Chondrocyte (in vitro differentiated cells): ENCODE measurements around the gene CNTF. TPM values are rescaled to one million over a fixed set of nuclear protein-coding genes. Genes with fewer than 3 reads are reported as not detected.

Source experiments
- DNase-seq: peaks from one replicate; pipeline ENCODE4 v3.0.0; 2021; ENCODE audit warnings: mixed read lengths, low spot score
- H3K27ac Mint-ChIP-seq: one replicate; pipeline ENCODE4 v1.8.0; 2021; ENCODE audit warnings: mild to moderate bottlenecking, moderate library complexity, mixed read lengths; ENCODE audit not compliant: unreplicated experiment
- H3K27me3 Mint-ChIP-seq: 2 replicates; pipeline ENCODE4 v1.8.0; 2021; ENCODE audit warnings: low read depth, mixed read lengths
- H3K36me3 Mint-ChIP-seq: 2 replicates; pipeline ENCODE4 v1.8.0; 2021; ENCODE audit warnings: low read depth, mixed read lengths
- H3K4me1 Mint-ChIP-seq: 2 replicates; pipeline ENCODE4 v1.8.0; 2021; ENCODE audit warnings: low read depth, mild to moderate bottlenecking, mixed read lengths
- H3K4me3 Mint-ChIP-seq: one replicate; pipeline ENCODE4 v1.8.0; 2021; ENCODE audit warnings: mild to moderate bottlenecking, moderate library complexity, mixed read lengths; ENCODE audit not compliant: unreplicated experiment
- H3K9me3 Mint-ChIP-seq: 2 replicates; pipeline ENCODE4 v1.8.0; 2021; ENCODE audit warnings: low read depth, mixed read lengths
- CTCF ChIP-seq: fragments of 200-600 bp; sonication (generic); IDR thresholded peaks from 2 replicates; pipeline ENCODE4 v1.5.0; 2021; ENCODE audit warnings: antibody characterized with exemption, mild to moderate bottlenecking, moderate library complexity
- total RNA-seq: library from RNA; stranded (reverse); gene quantifications from 3 replicates; pipeline ENCODE4 v1.2.1, GENCODE V29; 2021

Gene CNTF
- total RNA-seq, 1 donor from 2014 or later, result 0.92 TPM

DNA sequence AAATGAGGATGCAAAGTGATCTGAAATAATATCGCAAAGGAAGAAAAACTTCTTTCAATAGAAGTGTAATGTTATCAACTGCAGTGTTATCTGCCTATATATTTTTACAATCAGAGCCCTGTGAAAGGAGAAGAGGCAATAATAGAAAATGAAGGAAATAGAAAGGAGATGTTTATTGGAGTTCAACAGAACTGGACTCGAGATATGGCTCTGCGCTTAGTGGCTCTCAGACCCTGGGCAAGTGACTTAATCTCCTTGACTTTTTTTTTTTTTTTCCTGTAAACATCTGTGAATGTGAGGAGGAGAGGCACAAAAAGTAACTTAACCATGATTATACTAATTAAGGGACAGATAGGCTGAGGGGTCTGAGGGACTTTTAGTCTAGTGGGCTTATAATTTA is 18.9 kb downstream of the CNTF start:
- H3K27ac Mint-ChIP-seq, result no peak overlapping the region

GRCh38 chr11:58641803-58642581 is 19.5 kb downstream of the CNTF start:
- Mint-ChIP-seq H3K36me3 (no peaks in the 10 kb centered on the region), H3K9me3 (no peaks in the 10 kb centered on the region), H3K27me3 (peaks cover 31% of the 10 kb centered on the region), H3K27ac (no peak overlapping the region), H3K4me1 (no peaks in the 10 kb centered on the region), H3K4me3 (no peak overlapping the region)
- TF ChIP-seq CTCF, result no peak
- no peak for DNase-seq

More for the DNA sequence above, 18.9 kb downstream of the CNTF start:
- Mint-ChIP-seq H3K9me3 (no peaks in the 10 kb centered on the region), H3K36me3 (no peaks in the 10 kb centered on the region), H3K4me3 (no peak overlapping the region), H3K27me3 (peaks cover 31% of the 10 kb centered on the region), H3K4me1 (no peaks in the 10 kb centered on the region)
- no peak for DNase-seq
- TF ChIP-seq CTCF, result no peak

- H3K9me3 Mint-ChIP-seq, result no peaks in the 10 kb centered on the region
Measured at GRCh38 chr11:58645854-58646253, 23.4 kb downstream of the CNTF start.

DNA sequence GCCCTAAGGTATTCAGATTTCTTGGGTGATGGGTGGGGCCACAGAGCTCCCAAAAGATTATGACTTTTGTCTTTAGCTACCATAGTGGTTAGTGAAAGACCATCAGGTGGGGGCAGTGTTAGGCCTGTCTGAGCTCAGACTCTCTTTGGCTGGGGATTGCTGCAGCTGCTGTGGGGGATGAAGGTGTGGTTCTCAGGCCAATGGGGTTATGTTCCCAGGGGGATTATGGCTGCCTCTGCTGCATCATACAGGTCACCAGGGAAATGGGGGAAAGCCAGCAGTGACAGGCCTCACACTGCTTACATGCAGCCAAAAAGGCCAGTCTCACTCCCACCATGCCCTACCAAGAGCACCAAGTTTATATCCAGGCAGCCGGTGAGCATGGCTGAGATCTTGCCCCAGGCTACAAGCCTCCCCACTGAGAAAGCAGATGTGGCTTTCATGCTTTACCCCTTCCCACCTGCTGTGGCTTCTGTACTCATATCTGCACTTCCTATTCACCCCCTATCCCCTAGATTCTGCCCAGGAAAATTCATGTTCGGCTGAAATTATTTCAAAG is 24.8 kb downstream of the CNTF start:
- Mint-ChIP-seq H3K4me1 (no peaks in the 10 kb centered on the region), H3K36me3 (no peaks in the 10 kb centered on the region), H3K27me3 (peaks cover 17% of the 10 kb centered on the region), H3K9me3 (no peaks in the 10 kb centered on the region), H3K27ac (no peak overlapping the region), H3K4me3 (no peak overlapping the region)
- no peak for DNase-seq
- no peak for TF ChIP-seq CTCF

More at GRCh38 chr11:58645854-58646253, 23.4 kb downstream of the CNTF start:
- Mint-ChIP-seq H3K4me1 (no peaks in the 10 kb centered on the region), H3K4me3 (no peak overlapping the region), H3K27me3 (peaks cover 23% of the 10 kb centered on the region), H3K27ac (no peak overlapping the region), H3K36me3 (no peaks in the 10 kb centered on the region)
- no peak for TF ChIP-seq CTCF
- DNase-seq, result no peak

DNA sequence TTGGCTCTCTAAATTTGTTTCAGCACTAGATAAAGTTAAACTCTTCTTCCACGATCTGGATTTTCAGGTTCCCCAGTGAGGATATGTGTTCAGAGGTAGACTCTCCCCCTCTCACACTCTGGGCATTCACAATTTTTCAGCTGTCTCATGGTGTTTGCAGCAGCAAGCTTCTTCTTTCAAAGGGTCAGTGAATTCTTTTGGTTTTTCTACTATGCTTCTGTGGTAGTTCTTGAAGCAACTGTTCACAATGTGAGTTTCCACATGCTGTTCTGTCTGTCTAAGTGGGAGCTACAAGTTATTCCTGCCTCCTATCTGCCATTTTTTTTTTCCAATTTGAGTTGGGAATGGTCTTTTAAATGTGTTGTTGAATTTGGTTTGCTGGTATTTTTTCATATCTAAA is 25.4 kb downstream of the CNTF start:
- no peak overlapping the region for H3K4me3 Mint-ChIP-seq
- no peaks in the 10 kb centered on the region for H3K4me1 Mint-ChIP-seq
- H3K9me3 Mint-ChIP-seq, result no peaks in the 10 kb centered on the region
- H3K27ac Mint-ChIP-seq, result no peak overlapping the region
- H3K27me3 Mint-ChIP-seq, result peaks cover 12% of the 10 kb centered on the region
- TF ChIP-seq CTCF, result no peak
- no peak for DNase-seq
- H3K36me3 Mint-ChIP-seq, result no peaks in the 10 kb centered on the region
